GM18909 (cell line): ENCODE data around the gene FKBP6.
"Not testable (repeated sequence)": the region's sequence is repeated elsewhere in the genome, so short reads cannot be mapped to it uniquely, and the experiment has no call there.

ENCODE experiments used
- ATAC-seq: cut with Tn5 transposase; IDR thresholded peaks from one replicate; pipeline ENCODE4 v1.9.1; 2021; ENCODE audit warnings: mild to moderate bottlenecking; ENCODE audit not compliant: unreplicated experiment, poor library complexity

Gene FKBP6

DNA sequence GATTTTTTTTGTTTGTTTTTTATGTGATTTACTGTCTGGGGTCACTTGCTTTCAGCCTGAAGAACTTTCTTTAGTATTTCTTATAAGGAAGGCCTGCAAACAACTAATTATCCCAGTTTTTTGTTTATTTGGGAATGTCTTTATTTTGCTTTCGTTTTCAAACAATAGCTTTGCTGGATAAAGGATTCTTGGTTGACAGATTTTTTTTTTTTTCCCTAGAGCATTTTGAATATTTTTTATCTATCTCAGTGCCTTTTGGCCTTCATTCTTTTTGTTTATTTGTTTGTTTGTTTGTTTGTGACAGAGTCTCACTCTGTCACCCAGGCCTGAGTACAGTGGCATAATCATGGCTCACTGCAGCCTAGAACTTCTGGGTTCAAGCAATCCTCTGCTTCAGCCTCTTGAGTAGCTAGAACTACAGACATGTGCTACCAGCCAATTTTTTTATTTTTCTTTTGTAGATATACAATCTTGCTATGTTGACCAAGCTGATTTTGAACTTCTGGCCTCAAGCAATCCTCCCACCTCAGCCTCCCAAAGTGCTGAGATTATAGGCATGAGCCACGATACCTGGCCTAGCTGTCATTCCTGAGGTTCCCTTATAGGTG is 59.4 kb downstream of the FKBP6 start:
- no peak for ATAC-seq

DNA sequence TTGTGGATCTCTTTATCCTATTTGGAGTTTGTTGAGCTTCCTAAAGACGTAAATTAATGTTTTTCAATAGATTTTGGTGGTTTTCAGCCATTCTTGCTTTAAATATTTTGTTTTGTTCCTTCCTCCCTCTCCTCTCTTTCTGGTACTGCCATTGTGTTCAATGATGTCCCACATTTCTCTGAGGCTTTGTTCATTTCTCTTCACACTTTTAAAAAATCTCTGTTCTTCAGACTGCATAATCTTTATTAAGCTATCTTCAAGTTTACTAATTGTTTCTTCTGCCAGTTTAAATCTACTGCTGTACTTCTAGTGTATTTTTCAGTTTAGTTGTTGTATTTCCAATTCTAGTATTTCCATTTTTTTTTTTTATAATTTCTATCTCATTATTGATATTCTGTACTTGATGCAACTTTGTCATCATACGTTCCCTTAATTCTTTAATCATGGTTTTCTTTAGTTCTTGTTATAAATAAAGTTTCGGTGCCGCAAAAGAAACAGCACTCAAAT is 60.0 kb downstream of the FKBP6 start:
- no peak for ATAC-seq

DNA sequence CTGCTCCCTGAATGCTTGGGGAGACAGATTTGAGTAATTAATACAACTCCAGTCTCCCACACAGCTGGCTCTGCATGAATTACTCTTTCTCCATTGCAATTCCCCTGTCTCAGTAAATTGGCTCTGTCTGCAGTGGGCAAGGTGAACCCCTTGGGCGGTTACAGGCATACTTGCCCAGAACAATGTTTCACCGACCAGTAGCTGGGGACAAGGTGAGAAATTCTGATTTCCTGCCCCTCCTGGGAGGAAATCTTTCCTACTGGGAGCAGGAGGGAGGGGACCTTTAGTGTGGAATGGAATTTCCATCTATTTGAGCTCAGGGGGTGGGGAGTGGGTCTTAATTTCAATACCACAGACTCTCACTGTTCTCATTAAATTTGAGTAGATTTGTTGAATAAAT is 63.4 kb downstream of the FKBP6 start:
- ATAC-seq = no peak

DNA sequence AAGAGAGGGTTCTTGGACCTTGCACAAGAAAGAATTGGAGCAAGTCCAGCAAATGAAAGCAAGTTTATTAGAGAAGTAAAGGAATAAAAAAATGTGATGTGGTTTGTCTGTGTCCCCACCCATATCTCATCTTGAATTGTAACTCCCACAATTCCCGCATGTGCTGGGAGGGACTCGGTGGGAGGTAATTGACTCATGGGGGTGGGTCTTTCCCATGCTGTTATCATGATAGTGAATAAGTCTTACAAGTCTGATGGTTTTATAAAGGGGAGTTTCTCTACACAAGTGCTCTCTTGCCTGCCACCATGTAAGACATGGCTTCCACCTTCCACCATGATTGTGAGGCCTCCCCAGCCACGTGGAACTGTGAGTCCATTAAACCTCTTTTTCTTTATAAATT is 66.5 kb downstream of the FKBP6 start:
- ATAC-seq = no peak

DNA sequence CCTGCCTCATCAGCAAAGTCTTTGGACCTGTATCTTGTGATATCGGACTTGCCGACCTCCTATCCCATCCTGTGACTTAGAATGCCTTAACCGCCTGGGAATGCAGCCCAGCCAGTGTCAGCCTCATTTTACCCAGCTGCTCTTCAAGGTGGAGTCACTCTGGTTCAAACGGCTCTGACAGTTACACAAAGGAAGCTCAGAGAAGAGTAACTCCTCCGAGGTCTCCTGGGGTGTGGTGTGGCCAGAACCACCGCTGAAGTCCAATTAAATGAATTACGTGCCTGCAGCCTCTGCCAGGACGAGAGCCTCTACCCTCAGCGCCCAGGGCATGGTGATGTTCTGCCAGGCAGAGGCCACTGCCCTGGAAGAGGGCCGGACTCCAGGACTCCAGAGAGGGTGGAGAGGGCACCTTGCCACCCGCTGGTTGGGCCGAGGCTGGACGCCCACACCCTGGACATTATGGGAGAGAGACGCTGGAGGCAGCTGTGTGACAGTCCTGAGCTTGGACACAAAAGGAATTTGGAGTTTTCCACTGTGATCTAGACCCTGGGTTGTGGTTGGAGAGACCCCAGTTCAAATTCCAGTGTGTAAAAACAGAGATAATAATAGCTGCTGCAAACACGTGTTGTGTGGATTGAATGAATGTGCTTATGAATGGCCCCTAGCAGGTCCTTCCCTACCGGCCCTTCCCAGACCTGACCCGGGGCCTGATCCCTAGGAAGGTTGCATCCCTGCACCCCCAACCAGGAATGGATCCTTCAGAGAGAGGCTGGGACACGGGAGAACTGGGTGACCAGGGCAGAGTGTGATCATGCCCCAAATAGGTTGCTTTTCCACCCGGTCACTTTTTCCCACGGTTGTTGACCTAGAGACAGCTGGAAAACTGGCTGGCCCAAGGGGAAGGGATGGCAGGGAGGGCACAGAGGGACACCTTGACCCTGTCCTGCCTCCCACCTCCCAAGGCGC is 67.9 kb downstream of the FKBP6 start:
- ATAC-seq = no peak

DNA sequence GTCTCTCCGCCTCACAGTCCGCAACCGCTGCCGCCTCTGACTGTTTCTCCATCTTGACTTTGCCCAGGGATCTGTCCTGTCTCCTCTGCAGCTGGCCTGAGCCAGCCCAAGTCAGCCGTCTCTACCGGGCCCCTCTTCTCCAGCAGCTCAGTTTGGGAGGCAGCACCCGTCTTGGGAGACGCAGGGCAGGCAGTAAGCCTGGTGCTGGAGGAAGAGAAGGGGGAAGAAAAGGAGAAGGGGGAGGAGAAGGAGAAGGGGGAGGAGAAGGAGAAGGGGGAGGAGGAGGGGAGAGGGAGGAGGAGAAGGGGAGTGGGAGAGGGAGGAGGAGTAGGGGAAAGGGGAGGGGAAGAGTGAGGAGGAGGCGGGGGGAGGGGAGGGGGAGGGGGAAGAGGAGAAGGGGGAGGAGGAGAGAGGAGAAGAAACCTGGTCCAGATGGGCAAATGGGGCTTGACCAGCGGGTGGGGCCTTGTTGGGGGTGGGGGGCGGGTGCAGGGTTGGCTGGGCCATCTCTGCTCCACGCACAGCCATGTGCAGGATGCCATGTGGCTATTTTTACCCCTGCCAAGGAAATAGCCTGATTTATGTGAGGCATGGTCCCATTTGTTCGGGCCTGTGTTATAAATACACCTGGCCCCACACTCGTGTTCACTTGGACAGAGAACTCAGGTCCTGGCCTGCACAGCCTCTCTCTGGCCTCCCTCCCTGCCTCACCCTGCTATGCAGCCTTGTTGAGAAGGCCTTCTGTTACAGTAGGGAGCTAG is 69.7 kb downstream of the FKBP6 start:
- ATAC-seq = no peak

DNA sequence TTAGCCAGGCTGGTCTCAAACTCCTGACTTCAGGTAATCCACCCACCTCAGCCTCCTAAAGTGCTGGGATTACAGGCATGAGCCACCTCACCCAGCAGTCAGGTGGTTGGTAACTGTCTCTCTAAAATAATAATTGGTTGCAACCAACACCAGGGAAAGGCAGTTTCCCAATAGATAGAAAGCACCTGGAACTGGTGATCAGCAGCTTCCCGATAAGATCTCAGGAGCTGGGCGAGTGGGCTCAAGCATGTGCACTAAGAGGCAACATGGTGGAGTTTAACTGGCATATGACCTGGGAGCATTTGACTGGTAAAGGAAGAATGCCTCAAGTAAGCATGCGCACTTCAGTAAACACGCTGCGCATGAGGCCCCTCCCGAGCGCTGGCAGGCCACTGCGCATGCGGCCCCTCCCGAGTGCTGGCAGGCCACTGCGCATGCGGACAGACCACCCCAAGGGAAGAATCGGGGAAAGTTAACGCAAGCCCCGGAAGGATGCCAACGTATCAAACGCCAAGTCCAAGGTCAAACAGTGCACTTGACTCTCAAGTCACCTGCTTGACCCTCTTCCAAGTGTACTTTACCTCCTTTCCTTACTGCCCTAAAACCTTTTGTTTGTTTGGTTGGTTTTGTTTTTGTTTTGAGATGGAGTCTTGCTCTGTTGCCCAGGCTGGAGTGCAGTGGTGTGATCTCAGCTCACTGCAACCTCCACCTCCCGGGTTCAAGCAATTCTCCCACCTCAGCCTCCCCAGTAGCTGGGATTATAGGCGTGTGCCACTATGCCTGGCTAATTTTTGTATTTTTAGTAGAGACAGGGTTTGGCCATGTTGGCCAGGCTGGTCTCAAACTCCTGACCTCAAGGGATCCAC is 71.5 kb downstream of the FKBP6 start:
- ATAC-seq = not testable (repeated sequence)

DNA sequence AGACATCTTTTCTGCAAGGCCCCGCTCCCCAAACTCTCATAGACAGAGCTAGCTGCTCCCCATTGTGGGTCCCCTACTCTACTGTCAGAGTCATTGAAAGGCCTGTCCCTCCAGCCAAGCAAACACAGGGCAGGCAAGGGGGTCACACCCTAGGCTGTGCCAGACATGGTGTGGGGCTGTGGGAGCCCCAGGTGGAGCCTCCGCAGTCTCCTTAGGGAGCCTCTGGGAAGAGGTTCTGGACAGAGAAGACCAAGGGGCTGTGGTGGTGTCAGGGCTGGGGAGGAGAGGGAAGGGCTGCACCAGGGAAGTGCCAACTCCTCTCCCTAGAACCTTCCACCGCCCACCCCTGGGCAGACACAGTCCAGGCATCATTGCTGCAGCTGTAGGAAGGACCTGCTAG is 76.9 kb downstream of the FKBP6 start:
- ATAC-seq = not testable (repeated sequence)
